Measurements from ENCODE around the gene C9orf78. TPM values are rescaled to one million over a fixed set of nuclear protein-coding genes. Genes with fewer than 3 reads are reported as not detected.

The C9orf78 gene
- total RNA-seq, 1 donor from 2014 or later, result 34.1 TPM

GRCh38 chr9:129869585-129870501, 34.8 kb upstream of the C9orf78 start:
- CTCF ChIA-PET, result no interaction called here
- no peaks in the 10 kb centered on the region for H3K27me3 Mint-ChIP-seq
- H3K9me3 Mint-ChIP-seq, result no peaks in the 10 kb centered on the region
- no peak overlapping the region for H3K4me3 Mint-ChIP-seq
- peaks cover 22% of the 10 kb centered on the region for H3K4me1 Mint-ChIP-seq
- POLR2A ChIA-PET, result interaction anchor here (2.8 kb wide), 1 partner anchor 14 kb away, joined by 9 read pairs; no protein-coding TSS in a partner anchor
- ATAC-seq (ENCODE audit: low read depth), result no peak
- intact Hi-C loops (cut with micrococcal nuclease), result no loop called here
- peak overlapping the region; percentile 50 for H3K27ac Mint-ChIP-seq
- no peak for DNase-seq
- H3K36me3 Mint-ChIP-seq (ENCODE audit: low read depth), result peaks cover 41% of the 10 kb centered on the region
- no peak for TF ChIP-seq CTCF (IDR thresholded peaks at IDR 0.05)

DNA sequence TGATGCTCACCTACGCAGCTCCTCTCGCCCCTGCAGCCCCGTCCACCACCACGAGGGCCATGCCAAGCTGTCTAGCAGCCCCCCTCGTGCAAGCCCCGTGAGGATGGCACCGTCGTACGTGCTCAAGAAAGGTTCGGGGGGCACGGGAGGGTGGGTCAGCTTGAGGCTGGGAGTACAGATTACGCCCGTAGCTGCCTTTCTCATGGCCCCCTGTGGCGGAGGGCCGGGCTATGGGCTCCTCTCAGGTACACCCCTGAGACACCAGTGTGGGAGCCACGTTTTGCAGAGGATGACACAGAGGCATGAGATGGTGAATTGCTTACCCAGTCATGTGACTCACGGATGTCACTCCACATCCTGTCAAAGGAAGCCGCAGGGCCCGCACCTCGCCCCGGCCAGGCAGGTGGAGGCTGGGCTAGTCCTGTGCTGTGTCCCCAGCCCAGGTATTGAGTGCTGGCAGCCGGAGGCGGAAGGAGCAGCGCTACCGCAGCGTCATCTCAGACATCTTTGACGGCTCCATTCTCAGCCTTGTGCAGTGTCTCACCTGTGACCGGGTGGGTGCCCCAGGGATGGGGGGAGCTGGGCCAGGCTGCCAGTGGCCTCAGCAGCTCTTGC, 33.9 kb upstream of the C9orf78 start:
- Mint-ChIP-seq H3K4me3 (no peak overlapping the region), H3K9me3 (no peaks in the 10 kb centered on the region), H3K27me3 (no peaks in the 10 kb centered on the region), H3K36me3 (ENCODE audit: low read depth) (peaks cover 36% of the 10 kb centered on the region), H3K4me1 (peaks cover 22% of the 10 kb centered on the region), H3K27ac (no peak overlapping the region)
- no peak for DNase-seq
- peak; percentile 76 for ATAC-seq (ENCODE audit: low read depth)
- CTCF ChIA-PET, result no interaction called here
- intact Hi-C loops (cut with micrococcal nuclease), result no loop called here
- no peak for TF ChIP-seq CTCF (IDR thresholded peaks at IDR 0.05)
- POLR2A ChIA-PET, result interaction anchor here (2.8 kb wide), 1 partner anchor 15 kb away, joined by 9 read pairs; no protein-coding TSS in a partner anchor

- H3K4me3 Mint-ChIP-seq, result no peak overlapping the region
- H3K36me3 Mint-ChIP-seq (ENCODE audit: low read depth), result peaks cover 34% of the 10 kb centered on the region
- POLR2A ChIA-PET, result interaction anchor here (2.8 kb wide), 1 partner anchor 16 kb away, joined by 9 read pairs; no protein-coding TSS in a partner anchor
Measured at GRCh38 chr9:129868023-129868871, 33.2 kb upstream of the C9orf78 start.

GRCh38 chr9:129867136-129868022, 32.3 kb upstream of the C9orf78 start:
- CTCF ChIA-PET, result no interaction called here
- Mint-ChIP-seq H3K27me3 (no peaks in the 10 kb centered on the region), H3K4me1 (peaks cover 24% of the 10 kb centered on the region), H3K36me3 (ENCODE audit: low read depth) (peaks cover 37% of the 10 kb centered on the region), H3K27ac (no peak overlapping the region), H3K4me3 (no peak overlapping the region), H3K9me3 (no peaks in the 10 kb centered on the region)
- intact Hi-C loops (cut with micrococcal nuclease), result no loop called here
- no peak for TF ChIP-seq CTCF (IDR thresholded peaks at IDR 0.05)
- ATAC-seq (ENCODE audit: low read depth) (no peak), DNase-seq (no peak)
- POLR2A ChIA-PET, result interaction anchor here (2.8 kb wide), 1 partner anchor 17 kb away, joined by 9 read pairs; no protein-coding TSS in a partner anchor

More at GRCh38 chr9:129868023-129868871, 33.2 kb upstream of the C9orf78 start:
- no peak for TF ChIP-seq CTCF (IDR thresholded peaks at IDR 0.05)
- DNase-seq (no peak), ATAC-seq (ENCODE audit: low read depth) (no peak)
- Mint-ChIP-seq H3K27ac (no peak overlapping the region), H3K27me3 (no peaks in the 10 kb centered on the region), H3K9me3 (no peaks in the 10 kb centered on the region), H3K4me1 (peaks cover 22% of the 10 kb centered on the region)
- CTCF ChIA-PET, result no interaction called here
- intact Hi-C loops (cut with micrococcal nuclease), result no loop called here
